Loucy (cell line): ENCODE measurements around the gene BEND7.

Experiments used
- CTCF ChIP-seq: fragments of 200-600 bp; sonication (generic); conservative IDR thresholded peaks from 2 replicates; pipeline ENCODE4 v1.5.1; 2014; ENCODE audit warnings: mild to moderate bottlenecking, antibody characterized with exemption, low read length
- EZH2phosphoT487 ChIP-seq: fragments of 200-600 bp; IDR thresholded peaks from 2 replicates; pipeline ENCODE4 v1.6.1; 2018; ENCODE audit warnings: antibody characterized with exemption, mild to moderate bottlenecking, moderate library complexity, borderline replicate concordance

- TF ChIP-seq CTCF = no peak
- TF ChIP-seq EZH2phosphoT487 = no peak
Observed at GRCh38 chr10:13496931-13497330, 31.9 kb downstream of the BEND7 start.
